Fibroblast of skin of scalp (primary cell): Measurements from ENCODE around the gene KAT6B.

Experiments used
- DNase-seq: peaks from one replicate; pipeline ENCODE4 v3.0.0-alpha.2; 2013

The KAT6B gene

GRCh38 chr10:75072727-75073126, 246.3 kb downstream of the KAT6B start:
- no peak for DNase-seq

- no peak for DNase-seq
Observed at GRCh38 chr10:75073442-75073841, 247.0 kb downstream of the KAT6B start.

DNA sequence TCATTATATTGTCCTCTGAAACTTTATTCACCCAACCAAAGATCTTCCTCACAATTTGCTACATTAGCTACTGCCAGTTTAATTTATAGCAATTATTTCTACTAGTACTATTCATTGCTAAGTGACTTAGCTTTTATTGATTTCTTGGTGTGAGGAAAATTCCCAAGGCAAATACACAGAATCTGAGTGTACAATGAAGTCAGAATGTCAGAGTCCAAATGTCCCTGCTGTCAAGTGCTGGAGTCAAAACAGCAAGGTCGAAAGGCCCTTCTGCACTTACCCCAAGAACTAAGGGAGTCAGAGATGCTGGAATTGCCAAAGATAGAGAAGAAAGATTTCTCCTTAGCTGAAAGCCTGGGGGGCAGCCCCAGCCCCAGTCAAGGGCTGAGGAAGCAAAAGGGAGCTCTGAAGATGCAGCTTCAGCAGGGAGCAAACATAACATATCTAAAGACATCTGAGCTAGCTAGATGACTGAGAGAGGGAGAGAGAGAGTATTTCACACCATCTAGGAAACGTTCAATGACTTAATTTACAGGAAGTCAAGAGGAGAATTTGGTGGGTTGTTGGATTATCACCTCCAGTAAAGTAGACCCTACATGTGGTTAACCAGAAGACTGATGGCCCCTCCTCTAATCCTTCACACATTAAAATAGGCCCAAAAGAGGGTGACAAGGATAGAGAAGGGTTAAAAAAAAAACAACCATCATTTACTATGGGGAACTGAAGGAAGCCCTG, 248.5 kb downstream of the KAT6B start:
- no peak for DNase-seq

DNA sequence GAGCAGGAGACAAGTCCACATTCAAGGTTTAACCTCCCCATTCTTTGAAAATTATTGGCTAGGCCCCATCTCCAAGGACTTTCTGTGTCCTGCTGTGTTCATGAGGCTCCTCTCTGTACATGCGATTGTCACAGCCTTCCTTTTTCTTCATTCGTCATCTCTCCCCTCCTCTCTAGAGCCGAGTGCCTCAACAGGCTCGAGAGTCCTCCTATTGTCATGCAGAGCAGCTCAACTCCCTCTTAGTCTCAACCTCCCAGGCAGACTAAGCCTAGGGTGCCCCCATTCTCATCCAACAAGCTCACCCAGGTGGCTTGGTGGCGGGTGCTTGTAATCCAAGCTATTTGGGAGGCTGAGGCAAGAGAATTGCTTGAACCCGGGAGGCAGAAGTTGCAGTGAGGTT, 249.9 kb downstream of the KAT6B start:
- DNase-seq: no peak

DNA sequence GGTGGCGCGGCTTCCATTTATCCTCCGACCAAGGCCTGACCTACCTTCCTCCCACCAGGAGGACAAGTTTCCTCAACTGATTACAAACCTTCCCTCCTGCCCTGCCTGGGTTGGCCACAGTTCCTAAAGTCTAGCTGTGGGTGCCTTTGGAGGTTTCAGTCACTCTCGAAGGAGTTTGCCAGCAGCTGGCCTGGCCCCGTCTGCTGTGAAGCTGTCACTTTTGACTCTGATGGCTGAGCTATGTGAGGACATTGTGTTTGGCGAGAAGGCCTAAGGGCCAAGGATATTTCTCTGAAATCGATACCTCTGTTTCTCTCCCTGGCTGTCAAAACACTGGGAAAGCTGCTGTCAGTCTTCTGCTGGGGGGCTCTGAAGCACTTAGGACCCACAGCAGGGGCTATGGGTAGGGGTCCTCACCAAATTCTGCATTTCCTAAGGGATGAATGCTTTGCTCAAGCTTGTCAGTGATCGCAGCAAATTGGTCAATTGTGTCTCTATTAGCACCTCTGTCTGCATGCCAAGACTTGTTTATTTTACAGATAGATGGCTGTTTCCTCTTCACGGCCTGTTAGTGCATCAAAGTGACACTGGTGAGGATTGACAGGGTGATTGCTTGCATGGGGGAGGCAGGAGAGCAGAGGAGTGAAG, 253.2 kb downstream of the KAT6B start:
- no peak for DNase-seq

DNA sequence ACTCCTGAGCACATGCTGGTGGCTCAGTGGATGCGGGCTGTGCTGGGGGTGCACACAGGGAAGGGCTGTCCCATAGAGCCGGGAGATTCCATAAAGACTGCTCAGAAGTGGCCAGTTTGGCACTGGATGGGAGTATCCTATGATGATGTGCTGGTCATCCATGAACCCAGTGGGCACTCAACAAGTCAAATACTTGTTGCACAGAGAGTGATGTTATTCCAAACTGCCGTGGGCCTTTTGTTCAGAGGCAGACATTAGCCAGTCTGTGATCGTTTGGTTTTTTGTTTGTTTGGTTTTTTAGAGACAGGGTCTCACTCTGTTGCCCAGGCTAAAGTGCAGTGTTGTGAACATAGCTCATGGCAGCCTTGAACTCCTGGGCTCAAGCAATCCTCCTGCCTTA, 254.2 kb downstream of the KAT6B start:
- DNase-seq: no peak

- no peak for DNase-seq
Observed at GRCh38 chr10:75081379-75081778, 255.0 kb downstream of the KAT6B start.
